ENCODE results near the gene EXOG. TPM values are rescaled to one million over a fixed set of nuclear protein-coding genes. Genes with fewer than 3 reads are reported as not detected.

The EXOG gene
- total and polyA plus RNA-seq, 11 donors: 18.3 to 35.9 (median 25.0) TPM

- DNase-seq (peak; percentile 73 to 85 (median 81)), ATAC-seq (peak; percentile 48 to 72 (median 66))
- 0% methylated on average over 19 to 72 of the region's 72 CpGs for WGBS, 4 donors
- Histone ChIP-seq H3K4me3 (peak overlapping the region; percentile 76 to 98 (median 89)), H3K27me3 (peaks cover 0 to 9% (median 0%) of the 10 kb centered on the region in 9 donors), H3K27ac (peak overlapping the region in 11 of 12 donors; percentile 71 to 95 (median 81)), H3K9me3 (no peaks in the 10 kb centered on the region), H3K4me1 (peaks cover 0 to 54% (median 41%) of the 10 kb centered on the region in 12 donors), H3K36me3 (no peaks in the 10 kb centered on the region)
- intact Hi-C loops (cut with DNase I): loop anchor here in 2 of 10 donors (5.0 to 10.0 kb wide), 2 partner anchors 318 to 320 kb away; partner anchors contain the start of genes ACAA1 (in 2 of the 2) and MYD88 (in 2 of the 2)
- TF ChIP-seq CTCF (IDR thresholded peaks at IDR 0.05) (no peak), POLR2A (IDR thresholded peaks at IDR 0.05) (no peak)
Observed at GRCh38 chr3:38454884-38455638, 41.1 kb upstream of the EXOG start.

- Histone ChIP-seq H3K27ac (peak overlapping the region in 10 of 12 donors; percentile 11 to 95 (median 80)), H3K27me3 (peaks cover 0 to 9% (median 0%) of the 10 kb centered on the region in 9 donors), H3K36me3 (no peaks in the 10 kb centered on the region), H3K9me3 (no peaks in the 10 kb centered on the region), H3K4me1 (peaks cover 2 to 62% (median 49%) of the 10 kb centered on the region in 12 donors), H3K4me3 (peak overlapping the region; percentile 76 to 98 (median 89))
- ATAC-seq: peak in 1 of 4 donors; percentile 5
- peak in 2 of 5 donors; percentile 32 to 35 for DNase-seq
- TF ChIP-seq CTCF (IDR thresholded peaks at IDR 0.05) (no peak), POLR2A (IDR thresholded peaks at IDR 0.05) (no peak)
- intact Hi-C loops (cut with DNase I): loop anchor here in 1 of 10 donors (10.0 kb wide), 1 partner anchor 321 kb away; the partner anchor contains the start of genes ACAA1 and MYD88
- 8 to 13% (median 12%) methylated on average over 7 to 15 of the region's 15 CpGs for WGBS, 4 donors
Observed at GRCh38 chr3:38455639-38456430, 40.3 kb upstream of the EXOG start.

- 77 to 84% (median 81%) methylated on average over 9 of the region's 9 CpGs for WGBS, 4 donors
- intact Hi-C loops (cut with DNase I): loop anchor here in 1 of 10 donors (10.0 kb wide), 1 partner anchor 323 kb away; the partner anchor contains the start of genes ACAA1 and MYD88
- Histone ChIP-seq H3K27ac (no peak overlapping the region), H3K9me3 (no peaks in the 10 kb centered on the region), H3K4me1 (peaks cover 2 to 73% (median 57%) of the 10 kb centered on the region in 12 donors), H3K27me3 (peaks cover 0 to 9% (median 0%) of the 10 kb centered on the region in 9 donors), H3K36me3 (no peaks in the 10 kb centered on the region), H3K4me3 (no peak overlapping the region)
- no peak for ATAC-seq
- DNase-seq: no peak
- TF ChIP-seq CTCF (IDR thresholded peaks at IDR 0.05): peak in 1 of 12 donors; percentile 11
- TF ChIP-seq POLR2A (IDR thresholded peaks at IDR 0.05): no peak
Observed at GRCh38 chr3:38457111-38458003, 38.8 kb upstream of the EXOG start.
